HAP-1 (cell line): ENCODE results near the gene LUZP2.

ENCODE experiments used
- DNase-seq, 2 experiments: peaks; one replicate each; pipeline ENCODE4 v3.0.0-alpha.2; 2016 to 2020; ENCODE audit warnings: low spot score in 2 of 2
- H3K27me3 ChIP-seq: fragments of 250-450 bp; sonication (Bioruptor Pico); 2 replicates; pipeline ENCODE4 v1.5.1; 2020; ENCODE audit warnings: low read depth, mild to moderate bottlenecking, moderate library complexity
- H3K36me3 ChIP-seq: fragments of 250-450 bp; sonication (Bioruptor Pico); replicated peaks from 2 replicates; pipeline ENCODE4 v1.5.1; 2020; ENCODE audit warnings: mild to moderate bottlenecking
- H3K4me1 ChIP-seq: fragments of 250-450 bp; sonication (Bioruptor Pico); 2 replicates; pipeline ENCODE4 v1.5.1; 2020; ENCODE audit warnings: mild to moderate bottlenecking
- H3K4me3 ChIP-seq: fragments of 250-450 bp; sonication (Bioruptor Pico); 2 replicates; pipeline ENCODE4 v1.5.1; 2020; ENCODE audit warnings: mild to moderate bottlenecking, moderate library complexity
- H3K9me3 ChIP-seq: fragments of 250-450 bp; sonication (Bioruptor Pico); 2 replicates; pipeline ENCODE4 v1.5.1; 2020; ENCODE audit warnings: mild to moderate bottlenecking, moderate library complexity
- in situ Hi-C: fragments of 300-500 bp; cut with MboI; formaldehyde crosslinking; loops from 3 replicates; pipeline ENCODE4 v1.14.3; 2020; ENCODE audit warnings: low sequenced_read_pairs, inconsistent platforms, mixed read lengths

The LUZP2 gene

GRCh38 chr11:25039165-25039564 is 542.3 kb downstream of the LUZP2 start:
- in situ Hi-C loops = no loop called here
- no peaks in the 10 kb centered on the region for H3K27me3 ChIP-seq
- no peaks in the 10 kb centered on the region for H3K9me3 ChIP-seq

GRCh38 chr11:25048632-25049031 is 551.8 kb downstream of the LUZP2 start:
- in situ Hi-C loops = no loop called here
- H3K4me3 ChIP-seq = no peak overlapping the region
- no peaks in the 10 kb centered on the region for H3K4me1 ChIP-seq
- no peaks in the 10 kb centered on the region for H3K36me3 ChIP-seq
- DNase-seq = no peak
- no peaks in the 10 kb centered on the region for H3K9me3 ChIP-seq
- H3K27me3 ChIP-seq = no peaks in the 10 kb centered on the region

More at GRCh38 chr11:25039165-25039564, 542.3 kb downstream of the LUZP2 start:
- DNase-seq = no peak
- H3K4me1 ChIP-seq = no peaks in the 10 kb centered on the region
- no peaks in the 10 kb centered on the region for H3K36me3 ChIP-seq
- no peak overlapping the region for H3K4me3 ChIP-seq

GRCh38 chr11:25052844-25053243 is 556.0 kb downstream of the LUZP2 start:
- Histone ChIP-seq H3K4me3 (no peak overlapping the region), H3K36me3 (no peaks in the 10 kb centered on the region), H3K27me3 (no peaks in the 10 kb centered on the region), H3K9me3 (no peaks in the 10 kb centered on the region), H3K4me1 (no peaks in the 10 kb centered on the region)
- in situ Hi-C loops = no loop called here
- DNase-seq = no peak

GRCh38 chr11:25057861-25058260 is 561.0 kb downstream of the LUZP2 start:
- Histone ChIP-seq H3K9me3 (no peaks in the 10 kb centered on the region), H3K4me3 (no peak overlapping the region), H3K36me3 (no peaks in the 10 kb centered on the region), H3K27me3 (no peaks in the 10 kb centered on the region), H3K4me1 (no peaks in the 10 kb centered on the region)
- in situ Hi-C loops = no loop called here
- DNase-seq = no peak

DNA sequence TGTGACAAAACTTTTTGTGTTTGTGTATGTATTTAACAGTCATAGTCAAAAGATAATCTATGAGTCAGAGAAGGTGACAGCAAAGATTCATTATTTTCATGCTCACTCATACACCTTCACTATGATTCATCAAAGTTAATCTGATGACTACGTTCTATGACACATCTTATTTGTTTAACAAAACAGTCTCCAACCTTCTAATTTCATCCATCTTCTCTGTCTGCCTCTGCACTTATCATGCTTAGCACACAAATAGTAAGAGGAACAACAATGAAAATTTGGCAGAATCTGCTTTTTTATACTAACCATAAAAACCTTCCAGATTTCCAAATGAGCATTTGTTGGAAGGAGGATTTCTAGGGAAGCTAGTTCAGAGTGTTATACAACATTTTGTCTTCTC is 568.9 kb downstream of the LUZP2 start:
- Histone ChIP-seq H3K9me3 (no peaks in the 10 kb centered on the region), H3K27me3 (no peaks in the 10 kb centered on the region), H3K36me3 (no peaks in the 10 kb centered on the region), H3K4me3 (no peak overlapping the region), H3K4me1 (no peaks in the 10 kb centered on the region)
- DNase-seq = no peak
- in situ Hi-C loops = no loop called here

- Histone ChIP-seq H3K36me3 (no peaks in the 10 kb centered on the region), H3K4me3 (no peak overlapping the region), H3K9me3 (no peaks in the 10 kb centered on the region), H3K4me1 (no peaks in the 10 kb centered on the region), H3K27me3 (no peaks in the 10 kb centered on the region)
- DNase-seq = no peak
- in situ Hi-C loops = no loop called here
Observed at GRCh38 chr11:25066706-25067105, 569.9 kb downstream of the LUZP2 start.

DNA sequence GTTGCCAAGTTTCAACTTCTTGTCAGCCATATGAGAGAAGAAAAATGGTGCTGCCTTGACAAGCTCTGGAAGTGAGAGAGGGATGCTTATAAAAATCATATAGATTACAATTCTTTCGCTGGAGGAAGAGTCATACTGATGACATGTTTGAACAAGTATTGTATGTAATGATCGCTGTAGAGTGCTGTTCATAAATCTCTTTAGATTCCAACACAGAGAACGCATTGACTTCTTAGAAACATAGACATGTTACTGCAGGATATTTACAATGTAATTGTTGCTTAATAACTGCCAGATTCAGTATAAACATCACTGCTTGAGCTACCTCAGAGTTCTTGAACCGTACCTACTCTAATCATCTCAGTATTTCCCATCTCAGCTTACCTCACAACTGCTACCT is 571.6 kb downstream of the LUZP2 start:
- Histone ChIP-seq H3K36me3 (no peaks in the 10 kb centered on the region), H3K27me3 (no peaks in the 10 kb centered on the region), H3K4me1 (no peaks in the 10 kb centered on the region), H3K4me3 (no peak overlapping the region), H3K9me3 (no peaks in the 10 kb centered on the region)
- in situ Hi-C loops = no loop called here
- DNase-seq = no peak

DNA sequence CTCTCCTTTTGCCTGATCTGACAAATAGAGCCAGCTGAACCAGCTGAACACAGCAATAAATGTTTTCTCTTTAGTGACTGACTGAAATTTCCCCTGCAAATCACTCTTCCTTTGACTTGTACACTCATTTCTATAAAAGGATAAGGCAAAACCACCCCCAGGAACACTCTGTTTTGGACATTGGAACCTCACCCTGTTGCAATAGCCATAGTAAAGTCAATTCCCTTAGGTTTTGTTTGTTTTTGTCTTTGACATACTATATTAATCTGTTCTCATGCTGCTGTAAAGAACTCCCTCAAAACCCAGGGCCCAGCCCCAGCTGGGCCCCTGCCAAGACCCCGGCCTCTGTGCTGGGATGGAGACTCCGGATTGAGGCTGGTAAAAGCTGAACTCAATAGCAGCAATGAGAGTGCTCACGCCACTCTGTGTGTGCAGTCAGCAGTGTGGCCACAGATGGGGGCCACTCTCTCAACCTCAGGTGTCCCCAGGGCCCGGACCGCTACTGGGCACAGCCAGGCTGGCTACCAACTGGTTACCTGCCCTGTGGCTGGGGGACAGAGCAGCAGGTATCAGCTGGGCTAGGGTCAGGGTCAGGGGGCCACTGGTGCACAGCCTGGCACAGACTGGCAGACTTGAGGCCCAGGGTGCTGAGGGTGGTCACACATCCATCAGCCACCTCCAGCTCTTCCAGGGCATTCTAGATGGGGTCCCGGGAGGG is 597.4 kb downstream of the LUZP2 start:
- in situ Hi-C loops = no loop called here
- H3K4me1 ChIP-seq = no peaks in the 10 kb centered on the region

GRCh38 chr11:25119416-25119815 is 622.6 kb downstream of the LUZP2 start:
- no peak overlapping the region for H3K4me3 ChIP-seq
- no peak for DNase-seq
- no peaks in the 10 kb centered on the region for H3K4me1 ChIP-seq
- in situ Hi-C loops = no loop called here
- H3K9me3 ChIP-seq = no peaks in the 10 kb centered on the region
- no peaks in the 10 kb centered on the region for H3K27me3 ChIP-seq
- H3K36me3 ChIP-seq = no peaks in the 10 kb centered on the region

More for the DNA sequence above, 597.4 kb downstream of the LUZP2 start:
- no peaks in the 10 kb centered on the region for H3K27me3 ChIP-seq
- no peak for DNase-seq
- no peaks in the 10 kb centered on the region for H3K9me3 ChIP-seq
- H3K4me3 ChIP-seq = no peak overlapping the region
- H3K36me3 ChIP-seq = no peaks in the 10 kb centered on the region
